GM19351 (cell line): ENCODE measurements around the gene SYT15.
"Not testable (repeated sequence)": the region's sequence is repeated elsewhere in the genome, so short reads cannot be mapped to it uniquely, and the experiment has no call there.

Source experiments
- ATAC-seq: cut with Tn5 transposase; IDR thresholded peaks from one replicate; pipeline ENCODE4 v1.9.1; 2021; ENCODE audit warnings: mild to moderate bottlenecking, moderate library complexity; ENCODE audit not compliant: unreplicated experiment

SYT15 gene

DNA sequence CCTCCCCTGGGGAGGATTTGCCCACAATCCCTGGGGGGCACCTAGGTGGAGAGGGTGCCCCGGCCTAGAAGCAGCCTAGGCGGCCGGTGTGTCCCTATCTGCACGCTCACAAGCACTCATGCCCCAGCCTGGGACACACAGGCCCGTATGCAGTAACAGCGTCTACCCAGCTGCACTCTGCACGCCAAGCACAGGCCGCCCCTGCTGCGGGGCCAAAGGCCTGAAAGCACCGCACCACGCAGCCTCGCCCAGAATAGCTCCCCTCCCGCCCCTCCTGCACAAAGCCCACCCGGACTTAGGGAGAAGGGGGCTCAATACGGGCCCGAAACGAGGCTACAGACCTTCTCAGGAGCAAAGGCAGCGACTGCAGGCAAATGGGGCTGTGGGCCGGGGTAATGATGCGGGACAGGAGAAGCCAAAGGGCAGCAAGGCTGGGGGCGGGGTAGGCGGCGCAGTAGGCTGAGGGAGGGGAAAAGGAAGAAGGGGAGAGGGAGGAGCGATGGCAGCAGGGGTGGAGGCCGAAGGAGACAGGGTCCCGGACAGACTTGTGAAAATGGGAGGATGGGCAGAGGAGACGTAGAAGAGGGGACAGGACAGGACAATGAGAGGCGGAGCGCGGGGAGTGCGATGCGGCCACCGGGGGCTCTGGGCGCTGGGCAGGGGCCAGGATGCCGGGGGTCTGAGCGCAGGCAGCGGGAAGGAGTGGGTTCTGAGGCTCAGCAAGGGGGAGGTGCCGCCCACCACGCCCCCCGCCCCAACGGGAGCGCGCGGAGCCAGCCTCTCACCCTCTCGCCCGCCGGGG is 23.0 kb upstream of the SYT15 start:
- no peak for ATAC-seq

DNA sequence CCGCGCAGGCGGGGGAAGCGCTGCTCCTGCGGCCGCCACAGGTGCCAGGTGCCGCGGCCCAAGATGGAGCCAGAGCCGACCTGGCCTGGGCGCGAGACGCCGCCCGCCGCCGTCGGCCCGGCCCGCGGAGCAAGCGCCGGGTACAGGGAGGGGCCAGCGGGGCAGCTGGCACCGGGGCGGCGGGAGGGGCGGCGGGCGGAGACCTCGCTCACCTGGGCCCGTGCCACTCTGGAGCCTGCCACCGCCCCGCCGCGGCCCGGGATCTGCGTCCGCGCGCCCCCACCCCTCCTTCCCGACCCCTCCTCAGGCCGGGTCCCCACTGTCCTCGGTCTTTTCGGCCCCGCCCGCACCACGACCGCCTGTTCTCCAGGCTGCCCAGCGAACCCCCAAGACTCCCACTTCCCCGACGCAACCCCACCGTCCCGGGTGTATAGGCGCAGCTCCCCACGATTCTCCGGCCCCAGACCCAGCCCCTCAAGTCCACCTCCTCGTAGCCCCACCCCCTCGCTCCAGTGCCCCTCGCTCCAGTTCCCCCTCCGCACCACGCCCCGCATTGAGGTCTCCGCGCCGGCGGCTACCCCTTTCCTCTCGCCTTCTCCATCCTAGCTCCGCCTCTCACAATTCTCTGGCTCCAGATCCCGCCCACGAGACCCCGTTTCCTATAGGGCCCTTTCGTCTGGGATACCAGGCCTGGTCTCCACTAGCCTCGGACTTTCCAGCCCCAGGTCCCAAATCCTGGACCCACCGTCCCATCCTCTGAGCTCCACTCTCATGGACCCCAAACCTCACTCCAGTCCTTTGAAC is 22.2 kb upstream of the SYT15 start, which contains the start of gene GPRIN2:
Gene GPRIN2, minus strand, starts transcription at position 144 of the 804 bp plus-strand sequence. CDS start 5,922 bp downstream, outside the sequence.
- ATAC-seq: no peak

DNA sequence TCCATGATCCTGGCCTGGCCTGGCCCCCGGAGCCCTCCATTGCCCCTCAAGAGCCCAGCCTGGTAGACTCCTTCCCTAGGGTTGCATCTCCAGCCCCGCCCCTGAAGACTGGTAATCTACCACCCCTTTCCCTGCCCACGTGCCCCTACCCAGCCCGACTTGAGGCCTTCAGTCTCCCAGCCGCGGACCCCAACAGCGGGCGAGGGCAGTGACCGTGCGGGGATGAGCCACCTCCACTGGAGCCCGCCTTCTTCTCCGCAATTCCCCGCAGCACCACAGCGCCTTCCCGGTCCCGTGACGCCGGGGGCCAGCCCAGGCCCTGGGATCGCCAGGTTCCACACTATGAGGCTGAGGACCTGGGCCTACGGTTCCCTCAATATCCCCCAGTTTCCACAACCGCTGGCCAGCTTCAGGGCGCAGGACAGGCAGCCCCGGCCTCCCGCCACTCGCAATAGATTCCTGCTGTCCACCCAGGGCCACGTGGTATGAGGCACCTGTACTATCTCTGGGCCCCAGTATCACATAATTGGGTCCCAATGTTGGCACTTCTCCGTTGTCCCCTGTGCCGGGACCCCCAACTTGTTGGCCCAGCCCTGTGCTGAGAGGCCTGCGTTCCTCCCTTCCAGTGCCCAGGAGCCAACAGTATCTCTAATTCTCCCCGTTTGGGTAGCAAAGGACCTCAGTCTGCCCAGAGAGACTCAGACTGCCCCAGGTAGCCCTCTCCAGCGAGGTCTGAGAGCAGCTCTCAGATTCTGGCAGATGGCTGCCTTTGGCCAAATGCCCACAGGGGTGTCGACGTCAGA is 21.4 kb upstream of the SYT15 start:
- no peak for ATAC-seq

DNA sequence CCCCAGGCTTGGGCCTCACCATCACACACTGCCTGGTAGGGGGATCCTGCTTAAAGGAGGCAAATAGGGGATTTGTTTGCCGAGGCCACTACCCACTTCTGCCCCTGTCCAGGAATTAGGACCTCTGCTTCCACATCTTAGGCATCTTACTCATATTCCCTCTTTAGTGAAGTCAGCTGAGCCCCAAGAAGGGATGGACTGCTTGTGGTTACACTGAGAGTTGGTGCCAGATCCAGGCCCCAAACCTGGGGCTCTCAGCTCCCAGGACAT is 20.9 kb upstream of the SYT15 start:
- no peak for ATAC-seq

DNA sequence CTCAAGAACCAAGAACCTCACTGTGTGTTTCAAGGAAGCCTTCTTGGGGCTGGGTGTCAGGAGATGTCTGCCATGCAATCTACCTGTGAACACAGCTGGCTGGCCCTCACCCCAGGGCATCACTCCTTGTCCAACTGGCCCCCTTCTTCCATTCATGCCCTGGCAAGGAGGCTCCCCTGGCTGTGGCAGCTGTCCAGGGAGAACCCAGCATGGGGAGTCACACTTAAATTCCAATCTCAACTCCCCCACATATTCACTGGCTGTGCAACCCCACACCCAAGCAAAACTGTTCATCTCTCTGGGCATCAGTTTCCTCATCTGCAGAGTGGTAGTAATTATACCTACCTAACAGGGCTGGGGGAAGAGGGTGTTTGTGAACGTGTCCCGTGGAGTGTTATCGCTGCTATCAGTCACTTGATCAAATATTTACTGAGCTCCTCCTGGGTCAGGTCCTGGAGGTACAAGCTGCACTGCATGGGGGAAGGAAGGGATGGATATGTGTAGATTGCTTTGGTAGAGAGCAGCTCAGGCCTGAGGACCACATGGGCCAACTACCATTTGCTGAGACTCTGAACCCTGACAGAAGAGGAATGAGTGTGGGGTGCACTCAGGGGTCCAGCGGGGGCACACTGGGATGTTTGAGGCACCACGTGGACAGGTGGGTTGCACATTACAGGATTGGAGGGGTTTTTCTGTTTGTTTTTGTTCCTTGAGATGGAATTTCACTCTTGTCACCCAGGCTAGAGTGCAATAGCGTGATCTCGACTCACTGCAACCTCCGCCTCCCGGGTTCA is 20.3 kb upstream of the SYT15 start:
- ATAC-seq: no peak

DNA sequence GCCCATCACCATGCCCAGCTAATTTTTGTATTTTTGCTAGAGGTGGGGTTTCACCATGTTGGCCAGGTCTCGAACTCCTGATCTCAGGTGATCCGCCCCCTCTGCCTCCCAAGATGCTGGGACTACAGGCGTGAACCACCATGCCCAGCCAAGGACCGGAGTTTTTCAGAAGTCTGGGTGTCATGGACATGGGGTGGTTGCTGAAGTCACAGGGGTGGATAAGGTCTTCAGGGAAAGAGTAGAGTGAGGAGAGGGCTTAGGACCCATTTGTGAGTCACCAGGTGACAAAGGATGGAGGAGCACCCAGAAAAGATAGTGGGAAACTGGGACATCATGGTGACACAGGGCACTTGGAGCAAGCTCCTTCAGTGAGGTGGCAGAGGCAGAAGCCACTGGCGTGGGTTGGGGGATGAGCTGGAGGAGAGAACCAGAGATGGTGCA is 19.7 kb upstream of the SYT15 start:
- ATAC-seq: no peak

DNA sequence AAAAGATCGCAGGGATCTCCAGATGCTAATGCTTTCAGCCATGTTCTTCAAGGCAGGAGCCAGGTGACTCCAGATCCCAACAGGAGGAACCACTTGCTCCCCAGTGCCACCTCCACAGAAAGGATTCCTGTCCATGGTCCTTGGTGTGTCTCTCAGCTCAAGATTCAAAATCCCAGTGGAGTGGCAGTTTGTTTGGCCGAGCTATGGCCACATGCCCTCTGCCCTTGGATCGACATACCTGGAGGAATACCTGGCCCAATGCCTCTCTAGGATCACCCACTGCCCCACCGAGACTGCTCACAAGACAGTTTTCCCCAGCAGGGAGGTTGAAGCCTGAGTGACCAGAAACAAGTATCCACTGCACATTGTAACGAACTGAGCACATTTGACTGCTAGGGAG is 18.5 kb upstream of the SYT15 start:
- ATAC-seq: no peak

DNA sequence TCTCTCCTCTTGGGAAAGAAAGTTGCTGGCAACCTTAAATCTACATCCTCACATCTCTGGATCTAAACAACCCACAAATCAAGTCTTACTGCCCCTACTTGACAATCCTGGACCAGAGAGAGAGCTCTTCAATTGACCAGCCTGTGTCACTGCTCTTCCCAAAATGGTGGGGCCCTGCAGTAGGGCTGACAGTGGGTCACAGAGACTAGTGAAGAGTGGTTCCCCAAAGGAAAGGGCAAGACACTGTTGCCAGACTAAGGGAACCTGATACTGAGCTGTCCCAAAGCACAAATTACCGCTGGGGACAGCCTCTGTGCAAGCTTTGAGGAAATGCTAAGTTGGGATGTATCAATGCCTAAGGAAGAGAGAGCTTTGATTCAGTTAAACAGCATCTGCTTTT is 18.0 kb upstream of the SYT15 start:
- ATAC-seq: no peak

DNA sequence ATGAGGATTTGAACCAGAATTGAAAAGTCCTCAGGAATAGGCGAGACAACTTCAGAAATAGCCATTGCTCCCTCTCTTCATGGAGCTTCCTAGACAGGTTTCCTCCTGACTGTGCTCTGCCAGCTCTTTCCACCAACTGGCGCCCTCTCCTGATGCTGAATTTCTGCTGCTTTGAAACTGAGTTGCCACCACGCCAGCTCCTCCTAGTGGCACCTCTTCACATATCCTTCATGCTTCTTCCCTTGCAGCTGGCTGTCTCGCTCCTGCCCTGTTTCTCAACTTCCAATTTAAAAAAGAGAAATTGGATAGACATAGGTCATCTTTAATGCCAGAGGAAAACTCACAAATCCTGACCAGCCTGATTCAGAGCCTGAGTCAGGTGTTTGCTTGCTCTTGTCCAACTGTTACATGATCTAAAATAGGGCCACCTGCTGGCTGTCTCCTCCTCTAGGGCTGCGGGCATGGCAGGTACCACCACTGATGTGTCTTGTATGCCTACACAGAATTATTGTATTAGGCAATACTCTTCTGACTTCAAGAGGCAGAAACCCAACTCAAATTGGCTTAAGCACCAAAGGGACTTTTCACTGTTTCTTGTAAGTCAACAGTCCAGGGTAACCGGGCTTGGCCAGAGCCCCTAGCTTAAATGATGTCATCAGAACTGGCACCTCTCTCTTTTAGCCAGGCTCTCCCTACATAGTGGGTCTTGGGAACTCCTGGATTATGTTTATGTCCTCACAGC is 13.2 kb upstream of the SYT15 start:
- peak; percentile 79 for ATAC-seq

DNA sequence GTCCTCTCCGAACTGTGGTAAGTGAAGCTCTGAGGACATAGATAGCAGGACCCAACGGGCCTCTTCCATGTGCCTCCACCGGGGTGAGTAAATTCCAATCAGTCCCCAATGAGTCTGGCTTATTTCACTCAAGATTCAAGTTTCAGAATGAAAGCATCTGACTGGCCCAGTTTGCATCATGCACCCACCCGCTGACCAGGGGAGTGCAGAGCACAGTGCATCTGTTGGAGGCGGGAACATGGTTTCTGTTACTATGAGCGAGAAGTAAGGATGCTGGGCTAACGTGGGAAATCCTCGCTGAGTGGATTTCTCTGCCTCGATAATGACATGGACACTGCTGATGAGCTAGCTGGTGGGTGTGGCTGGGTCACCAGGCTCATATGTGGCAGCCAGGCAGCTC is 11.8 kb upstream of the SYT15 start:
- ATAC-seq: not testable (repeated sequence)

DNA sequence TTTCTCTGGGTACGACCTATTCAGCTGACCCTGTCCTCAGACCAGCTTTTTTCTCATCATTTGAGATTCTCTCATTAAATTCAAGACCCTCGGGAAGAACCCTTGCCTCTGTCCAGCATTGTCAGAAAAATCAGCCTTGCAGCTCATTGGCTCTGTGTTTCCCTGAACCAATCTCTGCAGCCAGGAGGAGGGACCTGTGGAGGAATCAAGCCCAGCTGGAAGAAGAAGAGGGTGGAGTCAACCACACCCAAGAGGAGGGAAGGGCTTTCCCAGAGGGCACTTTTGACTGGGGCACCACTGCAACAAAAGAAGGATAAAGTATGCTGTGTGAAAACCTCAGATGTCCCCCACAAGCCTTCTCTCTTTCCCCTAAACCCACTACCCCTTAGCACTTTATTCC is 8.3 kb upstream of the SYT15 start:
- ATAC-seq: not testable (repeated sequence)

DNA sequence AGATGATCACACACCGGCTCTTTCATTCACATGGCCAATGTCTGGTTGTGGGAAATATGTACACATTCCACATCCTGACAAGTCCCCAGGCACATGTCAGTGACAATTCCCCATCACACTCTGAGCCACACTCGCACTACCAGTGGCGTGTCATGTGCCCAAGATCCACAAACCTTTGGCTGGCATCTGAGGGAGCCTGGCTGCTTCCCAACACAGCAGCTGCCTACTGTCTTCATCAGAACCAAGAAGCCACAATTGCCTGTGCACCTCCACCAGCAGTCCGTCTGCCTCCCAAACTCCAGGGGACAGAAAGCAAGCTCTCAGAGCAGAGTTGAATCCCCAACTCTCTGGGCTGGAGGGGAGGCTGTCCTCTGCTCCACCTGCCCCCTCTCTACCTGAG is 6.2 kb upstream of the SYT15 start:
- ATAC-seq: not testable (repeated sequence)

DNA sequence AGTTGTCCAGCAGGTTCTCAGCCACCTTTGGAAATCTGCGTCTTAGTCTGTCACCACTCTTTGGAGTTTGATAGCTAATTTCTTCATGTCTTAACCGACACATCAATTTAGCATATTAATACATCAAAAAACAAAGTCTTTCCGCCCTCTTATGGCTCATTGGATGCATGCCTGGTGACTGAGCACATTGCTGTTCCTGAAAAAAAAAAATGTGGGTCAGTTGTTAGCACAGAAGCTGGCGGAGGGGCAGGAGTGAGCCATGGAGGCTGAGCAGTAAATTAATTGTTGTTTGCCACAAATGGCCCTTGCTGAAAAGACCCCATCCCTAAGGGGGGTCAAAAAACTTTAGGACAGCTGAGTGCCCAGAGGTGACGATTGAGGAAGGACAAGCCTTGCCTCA is 5.6 kb upstream of the SYT15 start:
- ATAC-seq: not testable (repeated sequence)

DNA sequence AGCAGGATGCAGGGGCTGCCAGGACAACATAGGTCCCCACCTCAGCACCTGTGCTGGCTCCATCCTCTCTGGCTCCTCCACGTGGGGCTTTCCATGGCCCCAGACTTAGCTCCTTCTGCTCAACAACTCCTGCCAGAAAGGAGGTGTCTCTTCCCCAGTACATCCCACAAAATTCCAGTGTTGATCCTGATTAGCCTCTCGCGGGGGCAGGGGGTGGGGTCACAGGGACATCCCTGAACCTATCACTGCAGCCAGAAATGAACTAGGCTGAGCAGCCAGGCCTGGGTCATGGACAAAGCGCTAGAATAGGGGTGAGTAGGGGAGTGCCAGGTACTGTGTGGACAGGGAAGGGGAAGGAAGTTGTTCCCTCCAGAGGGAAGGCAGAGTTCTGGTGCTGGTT is 5.0 kb upstream of the SYT15 start:
- ATAC-seq: not testable (repeated sequence)

DNA sequence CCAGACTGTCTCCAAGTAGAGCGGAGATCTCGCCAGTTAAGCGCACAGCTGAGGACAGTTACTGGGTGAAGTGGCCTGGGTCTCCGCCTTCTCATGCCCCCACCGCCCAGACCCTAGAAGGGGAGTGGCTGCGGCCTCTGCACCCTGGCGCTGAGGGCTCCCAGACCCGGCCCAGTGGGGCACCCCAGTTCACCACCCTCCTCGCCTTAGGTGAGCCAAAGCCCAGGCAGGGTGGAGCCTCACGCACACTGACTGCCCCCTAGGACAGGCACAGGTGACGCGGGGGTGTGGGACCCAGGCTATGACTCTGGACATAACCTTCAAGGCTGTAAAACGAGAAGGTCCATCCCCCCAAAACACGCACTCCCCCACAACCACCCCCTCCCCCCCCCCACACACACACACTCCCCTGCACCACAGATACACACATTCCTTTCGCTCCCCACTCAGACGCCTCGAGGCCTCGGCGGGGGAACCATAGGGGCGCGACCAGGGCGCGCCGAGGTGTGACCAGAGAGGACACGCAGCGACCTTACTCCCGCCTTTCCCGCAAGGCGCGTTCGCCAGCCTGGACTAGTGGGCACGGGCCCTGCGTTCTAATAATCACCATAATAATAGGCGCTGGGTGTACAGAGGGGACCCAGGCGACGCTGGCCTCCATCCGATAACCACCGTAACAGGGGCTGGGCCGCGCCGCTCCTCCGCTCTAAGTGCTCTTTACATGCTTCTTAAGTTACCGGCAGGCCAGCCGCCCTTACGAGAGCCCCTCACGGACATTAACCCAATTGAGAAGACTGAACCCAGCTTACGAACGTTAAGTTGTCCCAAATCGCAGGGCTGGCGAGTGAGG is 1.1 kb upstream of the SYT15 start:
- ATAC-seq: not testable (repeated sequence)

DNA sequence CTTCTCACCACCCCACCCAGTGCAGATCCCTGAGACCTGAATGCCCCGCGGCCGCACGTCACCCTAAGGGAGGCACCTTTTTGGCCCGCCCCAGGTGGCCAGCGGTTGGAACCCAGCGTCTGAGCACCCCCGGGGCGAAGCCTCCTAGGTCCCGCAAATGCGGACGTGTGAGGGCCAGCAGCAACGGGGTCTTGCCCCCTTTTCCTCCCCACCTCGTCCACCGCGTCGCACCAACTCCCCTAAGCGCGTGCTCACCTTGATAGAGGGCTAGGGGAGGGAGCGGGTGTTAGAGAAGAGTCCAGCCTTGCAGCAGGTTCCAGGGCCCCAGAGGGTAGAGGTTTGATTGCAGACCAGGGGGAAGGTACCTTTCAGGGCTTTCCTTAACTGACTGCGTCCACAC is 450 bp downstream of the SYT15 start:
- ATAC-seq: not testable (repeated sequence)

DNA sequence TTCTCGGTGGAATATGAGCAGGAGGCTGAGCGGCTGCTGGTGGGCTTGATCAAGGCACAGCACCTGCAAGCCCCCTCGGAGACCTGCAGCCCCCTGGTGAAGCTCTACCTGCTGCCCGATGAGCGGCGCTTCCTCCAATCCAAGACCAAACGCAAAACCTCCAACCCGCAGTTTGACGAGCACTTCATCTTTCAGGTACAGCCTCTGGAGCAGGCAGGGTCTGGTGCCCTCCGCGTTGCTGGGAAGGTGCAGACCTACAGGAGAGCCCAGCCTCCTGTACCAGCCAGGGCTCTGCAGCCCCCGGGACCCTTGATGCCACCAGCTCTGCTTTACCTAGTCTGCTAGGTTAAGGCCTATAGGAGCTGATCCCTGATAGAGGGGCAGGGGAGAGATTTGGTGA is 3.1 kb downstream of the SYT15 start:
- not testable (repeated sequence) for ATAC-seq

DNA sequence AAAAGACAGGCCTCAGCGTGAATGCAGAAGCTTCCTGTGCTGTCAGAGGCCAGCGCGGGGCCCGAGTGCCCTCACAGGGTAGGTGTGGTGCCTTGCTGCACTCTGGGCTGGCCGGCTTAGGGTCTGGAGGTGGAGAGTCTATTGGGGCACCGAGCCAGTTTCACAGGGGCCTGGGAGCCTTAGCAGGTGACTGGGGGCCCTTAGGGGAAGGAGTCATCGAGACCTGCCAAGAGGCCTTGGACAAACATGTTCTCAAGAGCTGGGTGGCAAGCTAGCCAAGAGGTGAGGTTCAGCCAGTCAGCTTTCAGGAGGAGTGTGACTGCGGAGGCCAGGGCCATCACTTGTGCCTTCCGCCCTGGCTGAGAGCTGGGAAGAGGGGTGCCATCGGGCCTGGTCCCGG is 3.6 kb downstream of the SYT15 start:
- not testable (repeated sequence) for ATAC-seq

DNA sequence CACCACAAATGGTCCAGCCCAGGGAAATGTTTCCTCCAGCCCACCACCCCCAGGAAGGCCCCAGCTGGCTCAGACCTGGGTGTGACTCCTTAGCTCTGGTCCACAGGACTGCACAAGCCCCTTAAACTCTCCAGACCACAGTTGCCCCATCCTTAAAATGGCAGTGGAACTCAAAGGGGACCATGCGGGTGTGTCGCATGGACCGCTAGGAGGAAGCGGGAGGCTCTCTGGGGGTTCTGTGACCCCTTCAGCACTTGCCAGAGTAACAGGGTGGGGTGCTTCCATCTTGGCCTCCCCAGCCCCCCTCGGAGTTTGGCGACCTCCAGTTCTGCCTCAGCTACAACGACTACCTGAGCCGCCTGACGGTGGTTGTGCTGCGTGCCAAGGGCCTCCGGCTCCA is 5.3 kb downstream of the SYT15 start:
- not testable (repeated sequence) for ATAC-seq
